Omental fat pad (tissue), 4 donors: Measurements from ENCODE around the gene SLC5A12. TPM values are rescaled to one million over a fixed set of nuclear protein-coding genes. Genes with fewer than 3 reads are reported as not detected.

Source experiments
- ATAC-seq: fragments of 150-250 bp; one replicate; pipeline ENCODE4 v1.9.1; 2016; ENCODE audit warnings: mild to moderate bottlenecking, moderate library complexity; ENCODE audit not compliant: low FRiP score
- DNase-seq: peaks from one replicate; pipeline ENCODE4 v3.0.0-alpha.2; 2019; ENCODE audit warnings: low spot score
- total RNA-seq, 4 donors: library from RNA; depleted of rRNA; stranded (reverse); fragments of >200 nt; gene quantifications; one replicate each; pipeline ENCODE4 v1.1.0, GENCODE V29; 2016
- TF ChIP-seq, protein P1 (sequence below), 3 donors: fragments of 450-650 bp; IDR thresholded peaks; one replicate each; pipeline ENCODE4 v1.5.1; 2016 to 2017; ENCODE audit warnings: antibody characterized with exemption in 3 of 3, mild to moderate bottlenecking in 3 of 3, moderate library complexity in 2 of 3

The SLC5A12 gene
- total RNA-seq, 4 donors from 2014 or later, result not detected

DNA sequence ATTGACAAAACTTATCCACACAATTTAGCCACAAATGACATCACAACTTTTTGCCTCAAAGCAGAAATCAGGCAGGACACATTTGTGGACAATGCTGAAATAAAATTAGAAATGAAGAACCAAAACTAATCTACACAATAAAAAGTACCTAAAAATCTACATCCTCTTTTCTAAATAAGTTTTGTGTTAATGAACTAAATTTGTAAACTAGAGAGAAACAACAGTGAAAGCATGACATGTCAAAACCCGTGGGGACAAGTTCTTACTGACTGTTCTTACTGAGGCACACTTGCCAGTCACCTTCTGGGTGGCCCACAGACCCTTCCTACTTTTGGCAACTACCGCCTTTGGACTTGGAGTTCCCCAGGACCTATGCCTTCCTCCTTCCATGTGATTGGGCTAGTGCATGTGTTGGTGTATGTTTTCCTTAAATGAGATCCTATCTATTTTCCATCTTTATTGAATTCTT lies 89.1 kb downstream of the SLC5A12 start:
- DNase-seq, result no peak
- no peak for ATAC-seq
- TF ChIP-seq, protein P1, sequence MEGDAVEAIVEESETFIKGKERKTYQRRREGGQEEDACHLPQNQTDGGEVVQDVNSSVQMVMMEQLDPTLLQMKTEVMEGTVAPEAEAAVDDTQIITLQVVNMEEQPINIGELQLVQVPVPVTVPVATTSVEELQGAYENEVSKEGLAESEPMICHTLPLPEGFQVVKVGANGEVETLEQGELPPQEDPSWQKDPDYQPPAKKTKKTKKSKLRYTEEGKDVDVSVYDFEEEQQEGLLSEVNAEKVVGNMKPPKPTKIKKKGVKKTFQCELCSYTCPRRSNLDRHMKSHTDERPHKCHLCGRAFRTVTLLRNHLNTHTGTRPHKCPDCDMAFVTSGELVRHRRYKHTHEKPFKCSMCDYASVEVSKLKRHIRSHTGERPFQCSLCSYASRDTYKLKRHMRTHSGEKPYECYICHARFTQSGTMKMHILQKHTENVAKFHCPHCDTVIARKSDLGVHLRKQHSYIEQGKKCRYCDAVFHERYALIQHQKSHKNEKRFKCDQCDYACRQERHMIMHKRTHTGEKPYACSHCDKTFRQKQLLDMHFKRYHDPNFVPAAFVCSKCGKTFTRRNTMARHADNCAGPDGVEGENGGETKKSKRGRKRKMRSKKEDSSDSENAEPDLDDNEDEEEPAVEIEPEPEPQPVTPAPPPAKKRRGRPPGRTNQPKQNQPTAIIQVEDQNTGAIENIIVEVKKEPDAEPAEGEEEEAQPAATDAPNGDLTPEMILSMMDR (IDR thresholded peaks at IDR 0.05), result no peak

DNA sequence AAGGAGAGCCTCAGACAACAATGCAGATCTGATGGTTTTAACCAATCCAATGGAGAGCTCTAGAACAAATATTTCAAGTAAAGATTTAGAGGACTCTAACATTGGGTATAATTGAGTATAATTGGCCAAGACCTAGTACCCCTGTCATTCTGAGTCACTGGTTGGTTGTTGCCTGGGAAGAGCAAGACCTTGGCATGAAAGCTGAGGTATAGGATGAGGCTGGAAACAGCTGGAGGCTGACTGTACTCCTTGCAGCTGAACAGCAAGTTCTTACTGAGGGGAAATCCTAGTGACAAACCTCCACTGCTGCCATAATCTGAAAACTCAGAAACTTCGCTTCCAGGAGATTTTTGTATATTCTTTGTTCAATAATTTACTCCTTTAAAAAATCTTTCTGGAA lies 95.5 kb downstream of the SLC5A12 start:
- TF ChIP-seq, protein P1 (IDR thresholded peaks at IDR 0.05), result no peak
- ATAC-seq (no peak), DNase-seq (no peak)

DNA sequence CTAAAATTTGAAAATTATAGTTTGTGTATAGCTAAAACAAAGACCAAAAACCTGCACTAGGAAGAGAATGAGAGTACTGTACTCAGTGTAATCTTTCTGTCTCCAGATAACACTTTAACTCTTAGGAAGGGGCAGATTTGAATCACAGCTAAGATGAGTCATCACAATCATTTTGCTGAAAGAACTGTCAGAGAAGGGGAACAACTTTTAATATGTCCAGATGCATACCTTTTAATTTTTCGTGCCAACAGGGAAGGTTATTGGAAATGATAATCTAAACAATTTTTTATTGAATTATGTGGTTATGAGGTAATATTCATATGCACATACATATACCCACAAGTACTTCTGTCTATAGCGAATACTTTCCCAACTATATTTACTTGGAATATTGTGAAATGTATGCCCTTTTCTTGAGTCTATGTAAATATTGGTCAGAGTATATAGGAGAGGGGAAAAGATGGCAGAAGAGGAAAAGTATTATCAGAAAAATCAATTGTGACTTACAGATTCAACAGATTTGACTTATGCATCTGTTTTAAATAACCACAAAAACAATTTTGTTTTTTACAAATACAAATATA lies 98.7 kb downstream of the SLC5A12 start:
- ATAC-seq (no peak), DNase-seq (no peak)
- TF ChIP-seq, protein P1 (IDR thresholded peaks at IDR 0.05), result no peak

DNA sequence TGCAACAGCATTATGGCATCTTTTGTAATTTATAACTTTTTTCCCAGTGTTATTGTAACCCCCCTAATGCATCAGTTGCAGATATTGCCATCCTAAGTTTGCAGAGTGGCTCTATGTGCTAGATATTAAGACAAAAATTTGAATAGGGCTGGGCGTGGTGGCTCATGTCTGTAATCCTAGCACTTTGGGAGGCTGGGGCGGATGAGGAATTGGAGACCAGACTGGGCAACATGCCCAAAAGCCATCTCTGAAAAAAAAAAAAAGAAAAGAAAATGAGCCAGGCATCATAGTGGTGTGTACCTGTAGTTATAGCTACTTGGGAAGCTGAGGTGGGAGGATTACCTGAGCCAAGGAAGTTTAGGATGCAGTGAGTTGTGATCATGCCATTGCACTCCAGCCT lies 99.7 kb downstream of the SLC5A12 start:
- TF ChIP-seq, protein P1 (IDR thresholded peaks at IDR 0.05), result no peak

DNA sequence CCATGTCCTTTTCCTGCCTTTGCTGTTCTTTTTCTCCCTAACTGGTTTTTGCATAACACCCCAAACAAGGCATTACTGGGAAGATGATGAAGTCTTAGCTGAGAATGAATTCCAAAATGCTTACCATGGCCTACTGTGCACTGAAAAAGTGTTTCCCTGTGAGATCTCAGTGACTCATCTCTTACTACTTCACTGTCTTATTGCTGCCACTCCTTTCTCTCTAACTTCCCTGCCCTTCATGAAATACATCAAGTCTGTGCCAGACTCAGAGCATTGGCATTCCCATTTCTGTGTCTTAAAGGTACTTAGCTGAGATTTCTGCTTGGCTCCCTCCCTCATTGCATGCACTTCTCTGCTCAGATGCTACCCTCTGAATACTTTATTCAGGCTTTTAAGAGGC lies 100.7 kb downstream of the SLC5A12 start:
- peak; percentile 94 for ATAC-seq
- no peak for DNase-seq
- TF ChIP-seq, protein P1 (IDR thresholded peaks at IDR 0.05), result no peak

More for the DNA sequence above, 99.7 kb downstream of the SLC5A12 start:
- DNase-seq (no peak), ATAC-seq (no peak)

DNA sequence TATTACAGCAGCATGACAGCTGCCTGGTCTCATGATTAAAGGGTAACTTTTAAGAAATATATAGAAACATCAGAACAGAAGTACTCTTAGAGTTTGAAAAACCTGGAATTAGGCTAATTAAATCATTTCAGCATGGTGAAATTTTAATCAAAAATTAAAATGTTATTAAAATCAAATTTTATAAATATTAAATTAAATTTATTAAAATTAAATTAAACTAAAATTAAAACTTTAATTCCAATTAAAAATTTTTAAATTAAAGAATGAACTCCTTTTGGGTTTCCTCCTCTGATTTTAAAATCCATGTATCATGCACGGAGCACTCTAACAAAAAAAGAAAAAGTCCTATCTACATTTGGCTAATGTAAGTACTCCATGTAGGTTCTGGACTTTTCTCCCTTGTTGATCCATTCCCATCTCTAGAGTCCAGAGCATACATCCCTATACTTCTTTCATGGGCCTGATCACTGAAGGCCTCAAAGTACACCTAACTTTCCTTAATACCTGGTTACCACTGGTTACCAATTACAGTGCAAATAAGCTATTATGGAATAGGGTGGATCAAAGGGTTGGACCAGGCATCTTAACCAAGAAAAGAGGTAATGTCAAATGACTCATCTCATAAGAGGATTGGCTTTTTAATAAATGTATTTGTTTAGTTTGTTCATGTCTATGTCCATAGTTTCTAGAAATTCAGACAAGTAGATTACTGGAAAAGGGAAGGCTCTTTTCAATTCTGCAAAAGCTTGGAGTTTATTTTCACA lies 101.4 kb downstream of the SLC5A12 start:
- ATAC-seq, result no peak
- no peak for DNase-seq
- TF ChIP-seq, protein P1 (IDR thresholded peaks at IDR 0.05), result no peak

DNA sequence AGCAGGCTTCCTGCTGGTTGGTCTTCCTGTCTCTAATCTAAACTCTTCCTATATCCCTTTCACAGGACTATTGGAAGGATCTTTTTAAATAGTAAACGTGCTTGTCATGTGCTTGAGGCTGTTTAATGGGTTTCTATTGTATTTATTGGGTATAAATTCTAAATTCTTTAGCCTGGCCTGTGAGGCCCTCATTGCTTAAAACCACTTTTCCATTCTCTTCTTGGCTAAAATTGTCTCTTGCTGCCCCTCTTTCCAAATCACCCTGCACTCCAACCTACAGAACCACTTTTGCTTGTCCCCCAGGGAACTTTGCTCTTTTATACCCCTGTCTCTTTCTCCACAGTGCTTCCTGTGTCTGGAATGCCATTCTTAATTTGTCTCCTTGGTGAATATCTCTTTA lies 103.4 kb downstream of the SLC5A12 start:
- ATAC-seq (no peak), DNase-seq (no peak)
- TF ChIP-seq, protein P1 (IDR thresholded peaks at IDR 0.05), result no peak
